ENCODE data around the gene KRT4. TPM values are rescaled to one million over a fixed set of nuclear protein-coding genes. Genes with fewer than 3 reads are reported as not detected.
A peak's percentile ranks its signal among the peaks of the same experiment; 100 is the strongest.

KRT4 gene
- total RNA-seq, 1 experiment from 2014 or later, result not detected

- no peaks in the 10 kb centered on the region for H4K20me1 ChIP-seq (ENCODE audit: insufficient read depth, low read depth, low read length)
- no peak overlapping the region for H3K4me2 ChIP-seq (ENCODE audit: low read depth, low read length, poor library complexity, severe bottlenecking)
- no peak overlapping the region for H3K27ac ChIP-seq (ENCODE audit: low read length)
- H3K27me3 ChIP-seq (ENCODE audit: low read length), result 0 out of 2 replicates have a peak, but pooled peaks cover 6% of the 10 kb centered on the region
- no peak overlapping the region for H3K9ac ChIP-seq (ENCODE audit: low read length)
- H3K36me3 ChIP-seq (ENCODE audit: insufficient read depth, low read length), result no peaks in the 10 kb centered on the region
- no peaks in the 10 kb centered on the region for H3K79me2 ChIP-seq (ENCODE audit: low read length)
- peaks cover 8% of the 10 kb centered on the region; the same call in 1 of the 2 replicates for H3K9me3 ChIP-seq (ENCODE audit: low read length)
- H3K4me3 ChIP-seq (ENCODE audit: low read length), result no peak overlapping the region
- H2AFZ ChIP-seq (ENCODE audit: low read length), result no peak overlapping the region
- no peaks in the 10 kb centered on the region for H3K4me1 ChIP-seq (ENCODE audit: low read length)
- H3K9me2 ChIP-seq (replicated peaks; ENCODE audit: insufficient read depth, low read length), result no peaks in the 10 kb centered on the region
- DNase-seq, result no peak
These were observed 53.3 kb downstream of the KRT4 start for GRCh38 chr12:52760623-52761022.

- Histone ChIP-seq H3K36me3 (ENCODE audit: insufficient read depth, low read length) (no peaks in the 10 kb centered on the region), H3K79me2 (ENCODE audit: low read length) (no peaks in the 10 kb centered on the region), H3K4me3 (ENCODE audit: low read length) (no peak overlapping the region), H3K27ac (ENCODE audit: low read length) (no peak overlapping the region), H3K9me3 (ENCODE audit: low read length) (peaks cover 8% of the 10 kb centered on the region; the same call in 1 of the 2 replicates), H3K4me1 (ENCODE audit: low read length) (no peaks in the 10 kb centered on the region), H4K20me1 (ENCODE audit: insufficient read depth, low read depth, low read length) (no peaks in the 10 kb centered on the region), H2AFZ (ENCODE audit: low read length) (no peak overlapping the region), H3K9ac (ENCODE audit: low read length) (no peak overlapping the region), H3K9me2 (replicated peaks; ENCODE audit: insufficient read depth, low read length) (no peaks in the 10 kb centered on the region), H3K4me2 (ENCODE audit: low read depth, low read length, poor library complexity, severe bottlenecking) (no peak overlapping the region), H3K27me3 (ENCODE audit: low read length) (0 out of 2 replicates have a peak, but pooled peaks cover 6% of the 10 kb centered on the region)
- DNase-seq, result peak; percentile 56
These were observed 54.2 kb downstream of the KRT4 start for GRCh38 chr12:52759695-52760094.

- no peaks in the 10 kb centered on the region for H3K36me3 ChIP-seq (ENCODE audit: insufficient read depth, low read length)
- H3K79me2 ChIP-seq (ENCODE audit: low read length), result no peaks in the 10 kb centered on the region
- no peaks in the 10 kb centered on the region for H3K9me2 ChIP-seq (replicated peaks; ENCODE audit: insufficient read depth, low read length)
These were observed 54.7 kb downstream of the KRT4 start for GRCh38 chr12:52759218-52759617.

GRCh38 chr12:52757449-52758176 lies 56.3 kb downstream of the KRT4 start:
- Histone ChIP-seq H2AFZ (ENCODE audit: low read length) (no peak overlapping the region), H3K4me1 (ENCODE audit: low read length) (no peaks in the 10 kb centered on the region), H3K9ac (ENCODE audit: low read length) (no peak overlapping the region), H3K27me3 (ENCODE audit: low read length) (0 out of 2 replicates have a peak, but pooled peaks cover under 1% of the 10 kb centered on the region), H3K79me2 (ENCODE audit: low read length) (no peaks in the 10 kb centered on the region), H3K36me3 (ENCODE audit: insufficient read depth, low read length) (no peaks in the 10 kb centered on the region), H4K20me1 (ENCODE audit: insufficient read depth, low read depth, low read length) (no peaks in the 10 kb centered on the region), H3K9me3 (ENCODE audit: low read length) (peaks cover 8% of the 10 kb centered on the region; the same call in 1 of the 2 replicates), H3K9me2 (replicated peaks; ENCODE audit: insufficient read depth, low read length) (no peaks in the 10 kb centered on the region), H3K27ac (ENCODE audit: low read length) (no peak overlapping the region), H3K4me3 (ENCODE audit: low read length) (no peak overlapping the region), H3K4me2 (ENCODE audit: low read depth, low read length, poor library complexity, severe bottlenecking) (no peak overlapping the region)
- DNase-seq, result no peak

More at GRCh38 chr12:52759218-52759617, 54.7 kb downstream of the KRT4 start:
- H3K27ac ChIP-seq (ENCODE audit: low read length), result no peak overlapping the region
- H3K4me3 ChIP-seq (ENCODE audit: low read length), result no peak overlapping the region
- H3K4me2 ChIP-seq (ENCODE audit: low read depth, low read length, poor library complexity, severe bottlenecking), result no peak overlapping the region
- no peaks in the 10 kb centered on the region for H3K4me1 ChIP-seq (ENCODE audit: low read length)
- H2AFZ ChIP-seq (ENCODE audit: low read length), result no peak overlapping the region
- 0 out of 2 replicates have a peak, but pooled peaks cover 5% of the 10 kb centered on the region for H3K27me3 ChIP-seq (ENCODE audit: low read length)
- no peaks in the 10 kb centered on the region for H4K20me1 ChIP-seq (ENCODE audit: insufficient read depth, low read depth, low read length)
- H3K9me3 ChIP-seq (ENCODE audit: low read length), result peaks cover 8% of the 10 kb centered on the region; the same call in 1 of the 2 replicates
- DNase-seq, result no peak
- no peak overlapping the region for H3K9ac ChIP-seq (ENCODE audit: low read length)

Small RNAs within 50 kb of the gene (small RNA-seq; reads per million reads assigned to genes)
- not detected for gene AC107016.2

Other genes starting within 250 kb of the KRT4 start
- not detected in 2 replicates for gene KRT74, start 240.3 kb downstream of the KRT4 start, total RNA-seq (2014; rRNA removed; shearing (Covaris generic); ENCODE audit: low replicate concordance)
- gene KRT72, start 212.7 kb downstream of the KRT4 start, total RNA-seq (2014; rRNA removed; shearing (Covaris generic); ENCODE audit: low replicate concordance), result not detected in 2 replicates
- not detected in 2 replicates for gene KRT73, start 195.6 kb downstream of the KRT4 start, total RNA-seq (2014; rRNA removed; shearing (Covaris generic); ENCODE audit: low replicate concordance)
- gene KRT2, start 161.9 kb downstream of the KRT4 start, total RNA-seq (2014; rRNA removed; shearing (Covaris generic); ENCODE audit: low replicate concordance), result not detected in 2 replicates
- not detected in 2 replicates for gene KRT1, start 133.7 kb downstream of the KRT4 start, total RNA-seq (2014; rRNA removed; shearing (Covaris generic); ENCODE audit: low replicate concordance)
- gene KRT77, start 110.6 kb downstream of the KRT4 start, total RNA-seq (2014; rRNA removed; shearing (Covaris generic); ENCODE audit: low replicate concordance), result not detected in 2 replicates
- not detected in 2 replicates for gene KRT76, start 36.8 kb downstream of the KRT4 start, total RNA-seq (2014; rRNA removed; shearing (Covaris generic); ENCODE audit: low replicate concordance)
- gene KRT3, start 18.0 kb downstream of the KRT4 start, total RNA-seq (2014; rRNA removed; shearing (Covaris generic); ENCODE audit: low replicate concordance), result not detected in 2 replicates
- not detected in 2 replicates for gene KRT79, start 20.2 kb upstream of the KRT4 start, total RNA-seq (2014; rRNA removed; shearing (Covaris generic); ENCODE audit: low replicate concordance)
- gene KRT78, start 34.9 kb upstream of the KRT4 start, total RNA-seq (2014; rRNA removed; shearing (Covaris generic); ENCODE audit: low replicate concordance), result not detected in 2 replicates
- gene KRT8, start 91.0 kb upstream of the KRT4 start, total RNA-seq (2014; rRNA removed; shearing (Covaris generic); ENCODE audit: low replicate concordance), result not detected in 2 replicates
- gene KRT18, start 135.0 kb upstream of the KRT4 start, total RNA-seq (2014; rRNA removed; shearing (Covaris generic); ENCODE audit: low replicate concordance), result not detected in 2 replicates
- 549 and 718 TPM in 2 replicates for gene EIF4B, start 192.3 kb upstream of the KRT4 start, total RNA-seq (2014; rRNA removed; shearing (Covaris generic); ENCODE audit: low replicate concordance)
- 0.48 TPM in 1 of 2 replicates, not detected in the other for gene TNS2, start 235.9 kb upstream of the KRT4 start, total RNA-seq (2014; rRNA removed; shearing (Covaris generic); ENCODE audit: low replicate concordance)

Measured in Karpas-422 (cell line).